Measurements from ENCODE around the gene ANKIB1. TPM values are rescaled to one million over a fixed set of nuclear protein-coding genes. Genes with fewer than 3 reads are reported as not detected.
"Not testable (repeated sequence)": the region's sequence is repeated elsewhere in the genome, so short reads cannot be mapped to it uniquely, and the experiment has no call there.

ANKIB1 gene
- total RNA-seq, 1 donor from 2014 or later = 25.2 TPM

GRCh38 chr7:92330835-92331438 lies 85.2 kb downstream of the ANKIB1 start:
- DNase-seq (ENCODE audit: low read depth in 2 of 2) = peak in 1 of 2 donors; percentile 56

GRCh38 chr7:92331508-92331907 lies 85.7 kb downstream of the ANKIB1 start:
- DNase-seq (ENCODE audit: low read depth in 2 of 2) = no peak

GRCh38 chr7:92332782-92333181 lies 87.0 kb downstream of the ANKIB1 start:
- DNase-seq (ENCODE audit: low read depth in 2 of 2) = no peak

- no peak for DNase-seq (ENCODE audit: low read depth in 2 of 2)
These were observed 88.1 kb downstream of the ANKIB1 start for GRCh38 chr7:92333866-92334265.

GRCh38 chr7:92335574-92335973 lies 89.8 kb downstream of the ANKIB1 start:
- DNase-seq (ENCODE audit: low read depth in 2 of 2) = no peak

GRCh38 chr7:92336662-92337340 lies 91.0 kb downstream of the ANKIB1 start:
- no peak for DNase-seq (ENCODE audit: low read depth in 2 of 2)

GRCh38 chr7:92340016-92340415 lies 94.2 kb downstream of the ANKIB1 start:
- DNase-seq (ENCODE audit: low read depth in 2 of 2) = no peak

- DNase-seq (ENCODE audit: low read depth in 2 of 2) = no peak
These were observed 97.9 kb downstream of the ANKIB1 start for GRCh38 chr7:92343714-92344113.

- DNase-seq (ENCODE audit: low read depth in 2 of 2) = no peak
These were observed 106.2 kb downstream of the ANKIB1 start for GRCh38 chr7:92352009-92352408.

- DNase-seq (ENCODE audit: low read depth in 2 of 2) = no peak
These were observed 108.4 kb downstream of the ANKIB1 start for GRCh38 chr7:92354214-92354613.

- DNase-seq (ENCODE audit: low read depth in 2 of 2) = no peak
These were observed 110.6 kb downstream of the ANKIB1 start for GRCh38 chr7:92356406-92356805.

- DNase-seq (ENCODE audit: low read depth in 2 of 2) = no peak
These were observed 111.5 kb downstream of the ANKIB1 start for GRCh38 chr7:92357260-92357659.

GRCh38 chr7:92359179-92359578 lies 113.4 kb downstream of the ANKIB1 start:
- DNase-seq (ENCODE audit: low read depth in 2 of 2) = not testable (repeated sequence)

GRCh38 chr7:92359801-92360200 lies 114.0 kb downstream of the ANKIB1 start:
- DNase-seq (ENCODE audit: low read depth in 2 of 2) = no peak

- DNase-seq (ENCODE audit: low read depth in 2 of 2) = no peak
These were observed 114.6 kb downstream of the ANKIB1 start for GRCh38 chr7:92360387-92360786.

- no peak for DNase-seq (ENCODE audit: low read depth in 2 of 2)
These were observed 116.4 kb downstream of the ANKIB1 start for GRCh38 chr7:92362131-92362530.

- no peak for DNase-seq (ENCODE audit: low read depth in 2 of 2)
These were observed 121.0 kb downstream of the ANKIB1 start for GRCh38 chr7:92366730-92367129.

GRCh38 chr7:92368741-92369140 lies 123.0 kb downstream of the ANKIB1 start:
- DNase-seq (ENCODE audit: low read depth in 2 of 2) = no peak

GRCh38 chr7:92375013-92375412 lies 129.2 kb downstream of the ANKIB1 start:
- no peak for DNase-seq (ENCODE audit: low read depth in 2 of 2)

GRCh38 chr7:92391071-92391470 lies 145.3 kb downstream of the ANKIB1 start:
- DNase-seq (ENCODE audit: low read depth in 2 of 2) = no peak

GRCh38 chr7:92397542-92397941 lies 151.8 kb downstream of the ANKIB1 start:
- DNase-seq (ENCODE audit: low read depth in 2 of 2) = no peak

GRCh38 chr7:92400013-92400412 lies 154.2 kb downstream of the ANKIB1 start:
- no peak for DNase-seq (ENCODE audit: low read depth in 2 of 2)

Measured in lung microvascular endothelial cell (primary cell).